Astrocyte (in vitro differentiated cells and primary cell): Measurements from ENCODE around the gene HPSE2.

ENCODE experiments used
- EZH2 ChIP-seq: IDR thresholded peaks from 2 replicates; pipeline ENCODE4 v1.6.1; 2012; ENCODE audit warnings: mild to moderate bottlenecking, low read length, inconsistent platforms; ENCODE audit not compliant: insufficient read depth
- TF ChIP-seq, protein P1 (sequence below): IDR thresholded peaks from 2 replicates; pipeline ENCODE4 v1.5.1; 2011; ENCODE audit warnings: low read depth, mild to moderate bottlenecking, inconsistent platforms, low read length, moderate library complexity; ENCODE audit not compliant: insufficient read depth

DNA sequence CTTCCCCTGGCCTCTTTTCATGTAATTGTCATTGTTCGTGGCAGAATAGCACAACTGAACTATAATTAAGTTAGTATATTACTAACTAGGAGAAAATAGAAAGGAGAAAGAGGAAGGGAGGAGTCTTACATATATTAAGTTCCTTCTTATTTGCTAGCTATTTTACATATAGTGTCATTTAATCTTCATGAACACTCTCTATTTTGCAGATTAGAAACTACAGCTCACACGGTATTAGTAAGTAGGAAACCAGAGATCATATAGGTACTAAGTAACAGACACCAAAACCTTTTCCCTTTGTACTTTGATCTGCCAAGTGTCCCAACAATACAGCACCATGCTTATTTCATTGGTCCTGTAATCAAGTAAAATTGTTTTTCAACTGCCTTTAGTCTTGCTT, 586.5 kb downstream of the HPSE2 start:
- TF ChIP-seq, protein P1, sequence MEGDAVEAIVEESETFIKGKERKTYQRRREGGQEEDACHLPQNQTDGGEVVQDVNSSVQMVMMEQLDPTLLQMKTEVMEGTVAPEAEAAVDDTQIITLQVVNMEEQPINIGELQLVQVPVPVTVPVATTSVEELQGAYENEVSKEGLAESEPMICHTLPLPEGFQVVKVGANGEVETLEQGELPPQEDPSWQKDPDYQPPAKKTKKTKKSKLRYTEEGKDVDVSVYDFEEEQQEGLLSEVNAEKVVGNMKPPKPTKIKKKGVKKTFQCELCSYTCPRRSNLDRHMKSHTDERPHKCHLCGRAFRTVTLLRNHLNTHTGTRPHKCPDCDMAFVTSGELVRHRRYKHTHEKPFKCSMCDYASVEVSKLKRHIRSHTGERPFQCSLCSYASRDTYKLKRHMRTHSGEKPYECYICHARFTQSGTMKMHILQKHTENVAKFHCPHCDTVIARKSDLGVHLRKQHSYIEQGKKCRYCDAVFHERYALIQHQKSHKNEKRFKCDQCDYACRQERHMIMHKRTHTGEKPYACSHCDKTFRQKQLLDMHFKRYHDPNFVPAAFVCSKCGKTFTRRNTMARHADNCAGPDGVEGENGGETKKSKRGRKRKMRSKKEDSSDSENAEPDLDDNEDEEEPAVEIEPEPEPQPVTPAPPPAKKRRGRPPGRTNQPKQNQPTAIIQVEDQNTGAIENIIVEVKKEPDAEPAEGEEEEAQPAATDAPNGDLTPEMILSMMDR = no peak
- no peak for TF ChIP-seq EZH2
